HPDE6-E6E7 (cell line): Measurements from ENCODE around the gene SSBP3.
"Not testable (repeated sequence)": the region's sequence is repeated elsewhere in the genome, so short reads cannot be mapped to it uniquely, and the experiment has no call there.

Experiments
- DNase-seq: peaks from one replicate; pipeline ENCODE4 v3.0.0; 2011; ENCODE audit warnings: missing footprints; ENCODE audit errors: extremely low spot score

Gene SSBP3

DNA sequence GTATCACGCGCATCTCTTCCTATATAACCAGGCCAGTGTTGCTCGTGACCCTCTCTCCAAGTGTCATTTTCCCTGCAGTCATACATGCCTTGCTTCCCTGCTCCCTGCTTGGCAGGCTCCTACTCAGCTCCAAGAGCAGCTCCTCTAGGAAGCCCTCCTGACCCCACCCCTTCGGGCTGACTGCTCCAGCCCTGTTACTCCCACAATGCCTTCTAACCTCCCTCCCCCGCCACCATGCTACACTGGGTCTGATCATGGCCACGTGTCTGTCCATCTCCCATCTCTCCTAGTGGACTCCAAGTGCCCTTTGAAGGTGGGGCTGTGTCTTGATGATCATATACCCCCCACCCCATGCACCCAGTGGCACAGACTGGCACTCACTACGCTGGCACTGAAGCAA lies 161.5 kb downstream of the SSBP3 start:
- DNase-seq = no peak

DNA sequence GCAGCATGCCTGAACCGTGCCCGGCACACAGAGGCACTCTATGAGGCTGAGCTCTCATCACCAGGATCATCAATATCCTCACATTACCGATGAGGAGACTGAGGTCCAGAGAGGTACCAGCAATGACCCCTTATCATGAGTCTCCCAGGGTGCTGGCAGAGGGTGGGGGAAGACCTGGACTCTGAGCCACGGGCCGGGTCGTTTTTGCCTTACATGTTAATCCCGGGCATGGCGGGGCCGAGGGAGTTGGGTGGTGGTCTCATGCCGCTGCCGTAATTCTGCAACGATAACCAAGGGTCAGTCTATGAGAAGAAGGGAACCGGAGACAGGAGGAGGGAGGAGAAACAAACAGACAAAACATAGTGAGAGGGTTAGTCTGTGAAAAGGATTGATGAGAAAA lies 163.2 kb downstream of the SSBP3 start:
- DNase-seq = no peak

DNA sequence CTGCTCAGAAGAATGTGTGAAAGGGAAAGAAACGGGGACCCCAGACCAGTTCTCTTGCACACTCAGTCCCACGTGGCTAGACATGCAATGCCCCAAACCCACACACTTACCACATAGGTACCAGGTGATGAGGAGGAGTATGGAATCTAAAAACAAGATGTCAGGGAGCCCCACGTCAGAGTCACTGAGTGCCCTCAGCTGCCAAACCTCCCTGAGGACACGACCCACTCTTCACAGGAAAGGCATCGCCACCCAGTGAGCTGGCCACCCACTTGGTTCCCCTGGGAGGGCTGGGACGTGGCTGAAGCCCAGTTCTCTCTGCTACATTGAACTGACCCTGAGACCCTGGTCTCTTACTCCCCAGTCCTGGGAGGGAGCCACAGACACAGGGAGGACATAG lies 164.8 kb downstream of the SSBP3 start:
- no peak for DNase-seq

DNA sequence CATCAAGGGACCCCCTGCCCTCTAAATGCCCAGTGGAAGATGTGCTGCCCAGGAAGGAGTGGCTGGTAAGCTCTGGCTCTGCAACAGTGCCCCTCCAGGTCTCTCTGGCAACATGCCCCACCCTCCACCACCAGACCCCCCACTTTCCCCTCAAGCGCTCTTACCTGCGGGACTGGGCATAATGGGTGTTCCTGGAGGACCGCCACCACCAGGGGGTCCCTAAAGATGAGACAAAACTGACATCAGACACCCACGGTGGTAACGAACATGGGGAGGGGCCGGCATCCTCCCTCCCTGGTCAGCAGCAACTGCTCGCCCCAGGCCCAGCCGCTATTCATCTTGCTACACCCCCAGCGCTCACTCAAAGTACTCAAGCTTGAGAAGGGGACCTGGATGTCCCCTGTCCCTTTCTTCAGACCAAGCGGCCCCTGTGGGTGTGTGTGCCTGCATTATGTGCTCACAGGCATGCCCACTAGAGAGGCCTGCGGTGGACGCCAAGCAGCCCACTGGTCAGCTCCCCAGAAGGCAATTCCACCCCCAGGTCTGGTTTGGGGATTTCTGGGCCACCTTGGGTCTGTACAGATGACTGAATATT lies 165.4 kb downstream of the SSBP3 start:
- no peak for DNase-seq

DNA sequence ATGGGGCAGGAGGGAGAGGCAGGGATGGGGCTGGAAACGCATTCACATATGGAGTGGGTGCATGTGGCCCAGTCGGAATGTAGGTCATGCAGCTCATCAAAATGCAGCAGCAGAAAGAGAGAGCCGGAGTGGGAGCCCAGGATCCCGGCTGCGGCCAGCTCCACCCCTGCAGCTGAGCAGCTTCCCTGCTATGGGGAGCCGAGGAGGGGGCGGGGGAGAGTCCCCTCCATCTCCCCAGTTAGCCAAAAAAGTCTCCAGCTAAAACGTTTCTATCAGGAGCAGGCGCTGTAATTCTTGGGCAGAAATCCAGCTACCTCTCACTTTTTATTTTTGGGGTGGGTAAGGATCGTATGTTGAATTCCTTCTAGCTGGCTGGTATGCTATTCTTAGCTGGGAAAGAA lies 166.6 kb downstream of the SSBP3 start:
- DNase-seq = no peak

DNA sequence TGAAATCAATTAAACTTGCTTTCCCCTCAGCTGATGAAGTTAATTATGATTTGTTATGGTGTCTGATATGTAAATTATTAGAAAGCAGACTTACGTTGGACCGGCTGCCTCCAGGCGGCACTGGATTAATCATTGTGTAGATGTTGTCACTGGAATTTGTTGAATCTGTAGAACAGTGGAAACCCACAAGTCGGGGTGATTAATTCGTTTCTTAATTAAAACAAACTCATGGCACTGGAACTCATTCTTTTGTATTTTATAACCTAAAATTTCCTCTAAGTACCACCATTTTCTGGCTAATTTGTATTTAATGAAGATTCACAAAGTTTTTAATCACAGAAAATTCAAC lies 167.2 kb downstream of the SSBP3 start:
- no peak for DNase-seq

DNA sequence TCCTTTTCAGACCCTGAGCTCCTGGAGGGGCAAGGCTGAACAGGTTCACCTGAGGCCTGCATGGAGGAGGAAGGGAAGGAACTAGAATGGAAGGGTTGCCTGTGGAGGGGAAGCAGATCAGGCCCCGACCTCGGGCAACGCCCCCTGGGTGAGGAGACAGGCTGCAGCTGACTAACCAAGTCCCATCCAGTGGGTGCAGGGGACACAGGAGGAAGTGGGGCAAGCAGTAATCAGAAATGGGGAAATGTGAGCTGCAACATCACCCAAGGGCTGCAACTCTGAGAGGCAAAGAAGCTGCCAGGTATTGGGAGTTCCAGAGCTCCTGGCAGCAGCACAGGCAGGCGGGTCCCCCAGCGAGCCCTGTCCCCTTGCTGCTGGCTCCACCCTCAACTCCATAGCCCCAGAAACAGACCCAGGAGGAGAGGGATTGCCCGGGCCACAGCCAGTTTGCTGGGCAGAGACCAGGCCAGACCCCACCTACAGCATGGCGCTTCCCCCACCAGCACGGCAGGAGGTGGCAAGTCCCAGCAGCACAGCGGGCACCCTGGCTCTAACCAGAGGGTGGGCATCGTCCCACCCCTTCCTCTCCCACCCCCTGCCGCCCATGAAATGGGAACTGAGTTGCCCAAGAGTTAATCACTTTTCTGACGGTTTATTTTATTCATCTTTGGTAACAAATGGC lies 167.7 kb downstream of the SSBP3 start:
- no peak for DNase-seq

DNA sequence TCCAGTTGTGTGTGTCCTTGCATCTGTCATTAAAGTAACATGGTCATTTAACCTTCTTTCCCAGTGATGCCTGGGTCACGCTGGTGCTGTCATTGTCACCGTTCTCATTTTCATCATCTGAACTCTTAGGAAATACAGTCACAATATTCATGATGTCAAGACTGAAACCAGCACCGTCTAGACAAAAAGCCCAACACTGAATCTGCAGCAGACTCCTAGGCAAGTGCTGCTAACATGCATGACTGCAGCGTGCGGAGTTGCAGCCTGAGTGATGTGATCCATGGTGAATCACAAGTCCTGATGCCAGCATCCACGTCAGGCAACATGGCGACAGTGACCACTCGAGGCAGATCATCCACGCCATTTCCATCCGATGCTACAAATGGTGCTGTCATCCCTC lies 168.6 kb downstream of the SSBP3 start:
- DNase-seq = no peak

DNA sequence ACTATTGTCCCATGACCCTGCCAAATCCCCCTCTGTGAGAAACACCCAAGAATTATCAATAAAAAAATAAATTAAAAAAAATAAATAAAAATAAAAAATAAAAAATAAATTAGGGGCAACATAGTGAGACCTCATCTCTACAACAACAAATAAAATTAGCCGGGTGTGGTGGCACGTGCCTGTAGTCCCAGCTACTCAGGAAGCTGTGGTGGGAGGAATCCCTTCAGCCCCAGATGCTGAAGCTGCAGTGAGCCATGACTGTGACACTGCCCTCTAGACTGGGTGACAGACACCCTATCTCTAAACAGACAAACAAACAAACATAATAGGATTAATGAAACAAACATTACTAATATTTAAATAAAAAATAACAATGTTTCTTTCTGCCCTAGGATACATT lies 171.9 kb downstream of the SSBP3 start:
- no peak for DNase-seq

DNA sequence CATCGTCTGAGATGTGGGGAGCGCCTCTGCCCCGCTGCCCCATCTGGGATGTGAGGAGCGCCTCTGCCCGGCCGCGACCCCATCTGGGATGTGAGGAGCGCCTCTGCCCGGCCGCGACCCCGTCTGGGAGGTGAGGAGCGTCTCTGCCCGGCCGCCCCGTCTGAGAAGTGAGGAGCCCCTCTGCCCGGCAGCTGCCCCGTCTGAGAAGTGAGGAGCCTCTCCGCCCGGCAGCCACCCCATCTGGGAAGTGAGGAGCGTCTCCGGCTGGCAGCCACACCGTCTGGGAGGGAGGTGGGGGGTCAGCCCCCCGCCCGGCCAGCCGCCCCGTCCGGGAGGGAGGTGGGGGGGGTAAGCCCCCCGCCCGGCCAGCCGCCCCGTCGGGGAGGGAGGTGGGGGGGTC lies 173.0 kb downstream of the SSBP3 start:
- not testable (repeated sequence) for DNase-seq

DNA sequence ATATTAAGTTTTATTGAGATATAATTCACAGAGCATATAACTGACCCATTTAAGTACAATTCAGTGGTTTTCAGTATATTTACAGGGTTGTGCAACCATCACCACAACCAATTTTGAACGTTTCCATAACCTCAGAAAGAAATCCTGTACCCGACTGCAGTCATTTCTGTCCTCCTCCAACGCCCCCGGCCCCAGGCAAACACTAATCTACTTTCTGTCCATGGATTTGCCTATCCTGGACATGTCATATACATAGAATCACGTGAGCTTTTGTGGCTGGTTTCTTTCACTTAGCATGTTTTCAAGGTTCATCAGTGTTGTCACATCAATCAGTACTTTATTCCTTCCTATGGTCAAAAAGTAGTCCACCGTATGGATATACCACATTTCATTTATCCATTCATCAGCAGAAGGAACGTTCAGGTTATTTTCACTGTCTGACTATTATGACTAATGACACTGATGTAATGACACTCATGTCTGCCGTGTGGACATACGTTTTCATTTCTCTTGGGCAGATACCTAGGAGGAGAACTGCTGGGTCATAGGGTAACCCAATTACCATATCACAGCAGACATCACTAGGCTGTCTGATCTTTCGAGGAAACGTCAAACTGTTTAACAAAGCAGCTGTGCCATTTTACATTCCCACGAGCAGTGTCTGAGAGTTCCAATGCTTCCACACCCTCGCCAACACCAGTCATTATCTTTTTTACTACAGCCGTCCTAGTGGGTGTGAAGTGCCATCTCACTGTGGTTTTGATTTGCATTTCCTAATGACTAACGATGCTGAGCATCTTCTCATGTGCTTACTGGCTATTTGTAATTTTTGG lies 175.5 kb downstream of the SSBP3 start:
- DNase-seq = no peak

DNA sequence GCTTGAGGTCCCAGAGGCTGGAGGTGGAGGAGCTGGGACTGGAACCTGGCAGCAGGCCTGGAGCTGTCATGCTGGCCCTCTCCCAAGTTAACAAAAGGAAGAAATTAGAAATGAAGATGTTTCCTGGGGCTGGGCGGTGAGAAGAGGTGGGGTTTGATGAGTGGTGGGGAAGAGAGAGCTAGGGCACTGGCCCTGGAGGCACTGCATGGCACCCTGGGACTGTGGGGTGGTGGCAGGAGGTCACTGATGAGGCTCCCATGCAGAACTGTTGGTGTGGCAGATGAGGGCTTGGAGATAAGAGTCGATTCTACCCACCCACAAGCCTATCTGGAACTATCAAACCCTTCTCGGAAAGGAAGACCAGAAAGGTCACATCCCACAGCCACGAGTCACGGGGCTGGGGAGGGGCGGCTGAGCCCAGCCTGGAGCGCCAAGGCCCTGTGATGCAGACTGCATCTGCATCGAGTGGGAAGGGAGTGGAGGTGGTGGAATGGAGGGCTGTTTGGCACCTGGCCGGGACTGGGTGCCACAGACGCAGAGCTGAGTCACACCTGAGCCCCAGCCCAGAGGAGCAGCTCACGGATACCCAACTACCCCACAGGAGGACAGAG lies 176.8 kb downstream of the SSBP3 start:
- peak; percentile 6 for DNase-seq

DNA sequence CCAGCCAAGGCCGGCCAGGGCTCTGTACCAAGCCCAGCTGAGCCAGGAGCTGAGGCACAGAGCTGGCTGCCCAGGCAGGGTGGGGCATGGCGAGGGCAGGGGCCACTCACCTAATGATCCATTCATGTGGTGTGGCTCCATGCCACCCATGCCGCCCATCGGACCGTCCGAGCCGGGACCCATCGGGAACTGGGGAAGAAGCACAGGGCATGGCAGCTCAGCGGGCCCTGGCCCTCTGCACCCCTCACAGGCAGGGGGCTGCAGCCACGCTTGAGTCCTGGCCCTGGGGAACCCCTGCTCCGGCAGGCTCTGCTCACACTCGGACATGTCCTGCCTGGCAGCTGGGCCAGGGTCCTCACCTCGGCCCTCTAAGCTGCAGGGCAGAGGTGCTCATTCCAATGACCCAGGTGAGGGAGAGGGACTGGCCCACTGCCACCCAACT lies 177.5 kb downstream of the SSBP3 start:
- DNase-seq = no peak

DNA sequence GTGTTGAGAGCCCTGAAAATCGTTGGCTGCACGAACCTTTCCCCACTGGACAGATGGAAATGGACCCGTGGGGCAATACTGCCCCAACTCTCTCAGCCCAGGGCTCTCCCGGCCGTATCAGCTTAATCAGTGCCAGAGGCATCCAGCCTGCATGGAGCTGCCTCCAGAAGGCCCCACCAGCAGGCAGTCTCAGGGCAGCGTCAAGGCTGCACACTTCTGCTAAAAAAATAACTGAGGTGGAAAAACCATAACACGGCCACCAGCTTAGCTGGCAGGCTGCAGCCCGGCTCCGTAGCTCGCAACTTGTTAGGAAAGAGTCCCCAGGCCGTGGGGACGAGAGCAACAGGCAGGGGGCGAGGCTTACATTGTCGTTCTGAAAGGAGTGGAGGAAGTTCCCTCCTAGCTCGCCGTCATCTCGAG lies 178.3 kb downstream of the SSBP3 start:
- no peak for DNase-seq

DNA sequence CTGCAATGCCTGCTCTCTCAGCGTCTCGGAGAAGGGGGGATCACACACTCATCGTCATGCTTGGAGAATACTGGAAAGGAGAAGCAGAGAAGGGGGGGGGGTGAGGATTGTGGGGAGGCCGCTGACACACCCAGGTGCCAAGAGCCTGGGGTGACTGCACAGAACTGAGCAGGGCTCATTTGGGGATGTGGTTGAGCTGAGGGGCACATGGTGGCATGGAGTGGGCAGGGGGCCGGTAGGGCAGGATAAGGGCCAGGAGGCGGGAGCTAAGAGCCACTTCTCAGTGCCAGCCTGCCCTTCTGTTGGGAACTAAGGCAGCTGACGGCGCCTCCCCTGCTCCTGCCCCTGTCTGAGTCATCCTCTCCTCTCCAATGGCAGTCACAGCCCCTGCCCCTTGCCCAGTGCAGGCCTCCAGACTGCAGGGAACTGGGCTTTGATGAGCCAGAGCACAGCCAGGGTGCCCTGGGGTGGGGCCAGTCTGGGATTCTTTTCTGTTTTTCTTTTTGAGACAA lies 179.0 kb downstream of the SSBP3 start:
- peak; percentile 43 for DNase-seq

DNA sequence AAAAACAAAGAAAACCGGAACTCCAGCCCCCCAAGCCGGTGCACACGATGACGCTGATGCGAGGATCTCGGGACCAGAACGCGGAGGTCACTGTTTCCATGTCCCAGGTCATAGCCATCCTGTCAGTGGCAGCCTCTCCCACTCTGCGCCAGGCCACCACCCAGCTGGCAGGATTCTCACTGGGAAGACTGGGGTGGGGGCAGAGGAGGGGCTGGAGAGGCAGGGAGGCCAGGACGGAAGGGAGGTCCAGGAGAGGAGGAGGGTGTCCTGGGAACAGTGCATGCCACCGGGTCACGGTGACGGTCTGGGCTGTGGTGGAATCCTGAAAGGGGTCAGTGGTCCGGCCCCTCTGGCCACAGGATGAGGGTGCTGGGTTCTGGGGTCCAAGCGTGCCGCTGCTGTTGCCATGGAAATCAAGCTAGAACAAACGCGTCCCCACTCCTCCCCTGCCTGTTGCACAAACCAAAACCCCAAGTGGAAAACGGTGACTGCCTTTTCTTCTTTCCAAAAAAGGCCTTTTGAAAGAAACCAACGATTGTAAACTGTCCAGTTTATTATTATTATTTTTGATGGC lies 180.1 kb downstream of the SSBP3 start:
- no peak for DNase-seq

DNA sequence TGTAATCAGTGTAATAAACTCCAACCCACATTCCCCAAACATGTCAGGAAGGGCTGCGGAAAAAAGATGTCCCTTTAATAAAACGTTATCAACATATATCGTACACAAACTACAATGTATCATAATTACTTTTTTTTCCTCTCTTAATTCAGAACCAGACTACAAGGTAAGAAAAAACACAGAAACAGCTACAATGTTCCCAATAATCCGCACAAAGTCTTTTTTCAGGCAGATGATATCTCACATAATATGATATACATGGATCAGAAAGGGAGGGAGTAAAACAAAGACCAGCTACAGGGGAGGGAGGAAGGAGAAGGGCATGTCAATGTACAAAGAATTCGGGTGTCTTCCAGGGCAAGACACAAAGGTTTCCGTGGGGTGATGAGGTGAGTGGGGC lies 180.8 kb downstream of the SSBP3 start:
- no peak for DNase-seq

DNA sequence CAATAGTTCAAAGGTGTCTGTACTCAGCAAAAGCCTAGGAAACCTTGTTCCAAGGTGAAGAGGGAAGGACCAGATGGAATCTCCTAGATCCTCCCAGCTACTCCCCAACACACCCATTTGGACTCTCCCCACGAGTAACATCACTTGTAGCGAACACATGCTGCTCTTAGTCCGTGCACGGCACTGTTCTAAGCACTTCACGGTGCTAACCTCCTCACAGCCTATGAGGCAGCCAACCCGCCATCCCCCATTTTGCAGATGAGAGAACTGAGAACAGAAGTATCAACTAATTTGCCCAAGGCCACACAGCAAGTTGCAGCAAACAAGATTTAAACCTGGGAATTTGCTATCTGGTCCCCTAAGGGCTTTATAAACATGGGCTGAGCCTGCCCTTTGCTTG lies 182.0 kb downstream of the SSBP3 start:
- no peak for DNase-seq

DNA sequence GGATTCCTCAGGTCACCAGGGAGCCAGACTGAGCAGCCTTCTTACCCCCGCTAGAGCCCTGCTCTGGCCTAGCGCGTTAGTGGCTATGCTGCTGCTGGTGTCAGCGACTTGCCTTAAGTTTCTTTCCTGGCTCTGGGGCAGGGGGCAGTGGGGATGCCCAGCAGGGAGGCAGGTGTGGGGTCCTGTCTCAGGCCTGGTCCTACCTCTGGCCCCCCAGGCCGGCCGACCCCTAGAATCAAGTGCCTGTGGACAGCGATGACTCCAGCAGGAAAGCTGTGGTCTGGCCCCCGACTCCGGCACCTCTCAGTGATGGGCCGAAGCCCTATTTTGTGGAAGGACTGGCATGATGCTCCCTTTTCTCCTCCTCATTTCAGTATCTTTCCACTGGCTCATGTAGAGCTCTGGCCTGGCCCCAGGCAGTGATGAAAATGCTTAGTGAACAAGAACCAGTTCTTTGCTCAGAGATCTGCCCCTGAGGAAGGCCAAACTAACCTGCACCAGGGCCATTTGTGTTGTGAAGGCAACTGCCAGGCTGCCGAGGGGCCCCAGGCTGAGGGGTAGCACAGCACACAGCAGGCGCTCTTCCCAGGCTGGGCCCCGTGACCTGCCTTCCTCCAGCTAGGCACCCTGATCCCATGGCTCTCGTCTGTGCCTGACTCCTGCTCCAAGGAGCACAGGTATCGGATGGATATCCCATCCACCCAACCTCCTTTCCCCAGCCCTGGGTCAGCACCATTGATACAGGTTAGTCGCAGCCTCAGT lies 182.6 kb downstream of the SSBP3 start:
- no peak for DNase-seq

DNA sequence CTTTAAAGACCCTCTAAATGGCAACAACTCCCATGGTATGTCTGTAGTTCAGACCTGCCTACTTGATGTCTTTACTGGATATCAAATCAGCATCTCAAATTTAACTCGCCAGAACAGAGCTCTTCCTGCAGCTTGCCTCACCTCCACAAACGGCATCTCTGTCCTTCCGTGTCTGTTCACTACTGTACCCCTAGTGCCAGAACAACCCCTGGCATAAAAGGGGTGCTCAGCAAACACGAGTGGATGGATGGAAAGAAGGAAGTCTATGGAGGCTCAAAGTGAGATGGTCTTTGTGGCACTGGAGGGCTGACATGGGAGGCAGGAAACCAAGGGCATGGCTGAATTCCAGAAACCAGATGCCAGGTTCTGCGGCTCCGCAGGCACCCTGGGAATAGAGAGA lies 183.5 kb downstream of the SSBP3 start:
- no peak for DNase-seq

DNA sequence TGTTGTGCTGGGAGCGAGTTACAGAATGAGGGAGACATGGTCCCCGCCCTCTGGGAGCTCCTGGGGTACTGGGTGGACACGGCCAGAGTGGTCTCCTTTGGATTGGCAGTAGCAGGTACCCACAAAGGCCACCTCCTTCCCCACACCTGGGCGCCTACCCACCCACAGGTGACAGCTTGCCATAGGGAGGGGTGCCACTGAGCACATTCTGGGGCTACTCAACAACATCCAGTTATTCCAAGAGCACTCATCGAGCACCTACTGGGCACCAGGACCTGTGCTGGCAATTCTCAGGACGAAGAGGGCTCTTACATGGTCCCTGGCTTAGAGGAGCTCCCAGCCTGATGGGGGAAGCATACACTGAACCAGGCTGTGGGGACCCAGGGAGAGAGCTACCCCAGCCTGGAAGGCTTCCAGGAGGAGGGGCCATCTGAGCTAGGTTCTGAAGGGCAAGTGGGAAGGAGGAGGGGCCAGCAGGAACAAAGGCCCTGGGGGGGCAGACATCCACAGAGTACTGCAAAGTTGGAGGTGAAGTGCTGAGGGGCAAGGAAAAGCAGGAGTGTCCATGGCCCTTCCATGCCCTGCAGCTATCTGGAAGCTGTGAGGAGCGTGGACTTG lies 184.2 kb downstream of the SSBP3 start:
- DNase-seq = no peak
